HG02884 (cell line): ENCODE measurements around the gene PTPN14.
"Not testable (repeated sequence)": the region's sequence is repeated elsewhere in the genome, so short reads cannot be mapped to it uniquely, and the experiment has no call there.

ENCODE experiments used
- ATAC-seq: cut with Tn5 transposase; IDR thresholded peaks from one replicate; pipeline ENCODE4 v1.9.1; 2021; ENCODE audit warnings: mild to moderate bottlenecking, moderate library complexity; ENCODE audit not compliant: unreplicated experiment

The PTPN14 gene

GRCh38 chr1:214513394-214513793 lies 38.0 kb downstream of the PTPN14 start:
- no peak for ATAC-seq

- no peak for ATAC-seq
Observed at GRCh38 chr1:214511639-214511998, 39.8 kb downstream of the PTPN14 start.

GRCh38 chr1:214510914-214511638 lies 40.3 kb downstream of the PTPN14 start:
- ATAC-seq: no peak

GRCh38 chr1:214510477-214510876 lies 40.9 kb downstream of the PTPN14 start:
- no peak for ATAC-seq

DNA sequence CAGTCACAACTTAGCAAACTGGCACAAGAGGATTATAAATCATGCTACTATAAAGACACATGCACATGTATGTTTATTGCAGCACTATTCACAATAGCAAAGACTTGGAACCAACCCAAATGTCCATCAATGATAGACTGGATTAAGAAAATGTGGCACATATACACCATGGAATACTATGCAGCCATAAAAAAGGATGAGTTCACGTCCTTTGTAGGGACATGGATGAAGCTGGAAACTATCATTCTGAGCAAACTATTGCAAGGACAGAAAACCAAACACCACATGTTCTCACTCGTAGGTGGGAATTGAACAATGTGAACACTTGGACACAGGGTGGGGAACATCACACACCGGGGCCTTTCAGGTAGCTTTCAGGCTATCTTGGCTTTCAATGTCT lies 41.8 kb downstream of the PTPN14 start:
- not testable (repeated sequence) for ATAC-seq

GRCh38 chr1:214506972-214507431 lies 44.4 kb downstream of the PTPN14 start:
- no peak for ATAC-seq

GRCh38 chr1:214505134-214505533 lies 46.3 kb downstream of the PTPN14 start:
- no peak for ATAC-seq

GRCh38 chr1:214504330-214504729 lies 47.1 kb downstream of the PTPN14 start:
- no peak for ATAC-seq

DNA sequence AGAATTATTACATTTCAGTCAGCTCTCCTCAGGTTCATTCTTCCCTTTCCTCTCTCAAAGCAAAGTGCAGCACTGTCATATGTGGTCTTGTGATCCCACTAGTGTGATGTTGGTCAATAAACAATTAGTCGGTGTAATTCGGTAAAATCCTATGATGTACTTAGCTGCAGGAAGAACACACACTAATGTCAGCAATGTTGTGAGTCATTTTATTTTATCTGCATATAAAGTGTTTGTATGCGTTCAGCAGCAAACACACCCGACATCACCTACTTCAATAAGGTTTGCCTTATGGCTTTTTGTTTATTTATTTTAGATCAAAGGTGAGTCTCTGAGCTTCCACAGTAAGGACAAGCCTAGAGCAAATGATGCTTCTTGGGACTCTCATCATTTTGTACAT lies 47.8 kb downstream of the PTPN14 start:
- ATAC-seq: no peak

DNA sequence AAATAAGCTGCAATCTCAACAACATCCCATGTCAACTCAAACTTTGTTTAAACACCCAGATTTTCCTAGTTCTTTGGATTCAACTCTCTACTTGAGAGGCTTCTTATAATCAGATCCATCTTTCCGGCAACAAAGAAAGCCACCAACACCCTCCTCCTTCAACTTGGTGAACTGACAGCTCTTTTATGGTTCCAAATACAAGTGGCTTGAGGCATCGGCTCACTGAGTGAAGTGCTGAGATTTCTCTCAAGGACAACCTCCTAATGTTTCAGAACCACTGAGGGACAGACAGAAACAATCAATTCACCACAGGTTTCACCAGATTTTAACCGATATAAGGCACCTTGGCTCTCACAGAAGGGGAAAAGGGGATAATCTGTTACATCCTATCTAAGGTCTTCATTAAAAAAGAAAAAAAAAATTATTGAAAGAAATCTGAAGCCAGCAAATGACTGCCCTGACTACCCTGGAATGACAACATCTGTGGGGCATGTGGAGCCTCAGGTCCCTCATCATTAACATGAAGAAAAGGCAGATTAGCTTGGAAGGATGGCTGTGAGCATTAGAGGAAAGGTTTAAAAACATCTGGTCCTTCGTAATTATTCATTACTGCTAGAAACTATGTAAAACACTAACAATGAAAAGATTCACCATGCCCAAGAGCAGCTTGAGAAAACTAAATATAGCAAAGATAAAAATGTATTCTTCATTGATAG lies 50.9 kb downstream of the PTPN14 start:
- ATAC-seq: no peak

GRCh38 chr1:214499732-214500131 lies 51.7 kb downstream of the PTPN14 start:
- no peak for ATAC-seq

DNA sequence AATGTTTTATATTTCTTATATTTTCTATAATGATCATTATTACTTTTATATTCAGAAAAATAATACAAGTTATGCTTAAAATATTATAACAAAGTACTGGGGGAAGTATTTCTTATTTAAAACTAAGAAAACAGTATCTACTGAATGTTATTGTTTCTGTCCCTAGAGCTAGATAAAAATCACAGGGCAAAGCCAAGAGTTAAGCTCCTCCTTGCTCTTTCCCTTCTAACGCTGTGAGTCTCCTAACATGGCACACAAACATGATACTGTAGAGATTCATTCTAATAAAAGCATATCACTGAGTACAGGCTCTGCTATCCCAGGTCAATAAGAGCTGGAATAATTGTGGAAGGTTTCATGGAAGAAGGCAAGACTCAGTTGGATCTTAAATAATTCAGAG lies 53.4 kb downstream of the PTPN14 start:
- no peak for ATAC-seq

- ATAC-seq: no peak
Observed at GRCh38 chr1:214496126-214496525, 55.3 kb downstream of the PTPN14 start.

DNA sequence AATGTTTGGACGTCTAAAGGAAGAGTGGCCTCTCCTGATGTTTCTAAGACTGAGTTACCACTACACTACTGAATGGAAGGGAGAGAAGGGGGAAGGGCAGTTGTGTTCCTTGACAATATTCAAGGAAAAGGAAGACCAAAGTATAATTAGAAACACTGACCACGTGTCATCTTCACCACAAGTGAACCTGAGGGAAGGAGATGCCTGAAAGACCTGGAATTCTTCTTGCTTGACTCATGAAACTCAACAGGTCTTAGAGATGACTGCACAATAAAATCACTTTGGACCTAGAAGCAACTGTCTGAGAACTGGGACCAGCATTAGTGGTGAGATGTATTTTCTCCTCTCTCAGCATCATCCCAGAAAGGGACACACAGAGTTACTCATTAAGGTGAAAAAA lies 56.7 kb downstream of the PTPN14 start:
- no peak for ATAC-seq

DNA sequence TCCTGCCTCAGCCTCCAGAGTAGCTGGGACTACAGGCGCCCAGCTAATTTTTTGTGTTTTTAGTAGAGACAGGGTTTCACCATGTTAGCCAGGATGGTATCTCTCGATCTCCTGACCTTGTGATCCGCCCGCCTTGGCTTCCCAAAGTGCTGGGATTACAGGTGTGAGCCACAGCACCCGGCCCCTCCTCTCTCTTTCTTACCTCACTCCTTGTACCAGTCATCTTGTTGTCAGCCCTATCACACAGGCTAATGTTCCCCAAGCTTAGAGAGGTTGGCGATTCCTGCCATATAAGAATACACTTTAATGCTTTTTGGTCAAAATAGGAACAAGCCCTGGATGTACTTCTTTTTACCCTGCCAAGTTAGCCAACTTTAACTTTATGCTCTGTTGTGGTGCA lies 57.2 kb downstream of the PTPN14 start:
- ATAC-seq: not testable (repeated sequence)

GRCh38 chr1:214493126-214493796 lies 58.1 kb downstream of the PTPN14 start:
- ATAC-seq: no peak

- no peak for ATAC-seq
Observed at GRCh38 chr1:214492401-214493075, 58.9 kb downstream of the PTPN14 start.

DNA sequence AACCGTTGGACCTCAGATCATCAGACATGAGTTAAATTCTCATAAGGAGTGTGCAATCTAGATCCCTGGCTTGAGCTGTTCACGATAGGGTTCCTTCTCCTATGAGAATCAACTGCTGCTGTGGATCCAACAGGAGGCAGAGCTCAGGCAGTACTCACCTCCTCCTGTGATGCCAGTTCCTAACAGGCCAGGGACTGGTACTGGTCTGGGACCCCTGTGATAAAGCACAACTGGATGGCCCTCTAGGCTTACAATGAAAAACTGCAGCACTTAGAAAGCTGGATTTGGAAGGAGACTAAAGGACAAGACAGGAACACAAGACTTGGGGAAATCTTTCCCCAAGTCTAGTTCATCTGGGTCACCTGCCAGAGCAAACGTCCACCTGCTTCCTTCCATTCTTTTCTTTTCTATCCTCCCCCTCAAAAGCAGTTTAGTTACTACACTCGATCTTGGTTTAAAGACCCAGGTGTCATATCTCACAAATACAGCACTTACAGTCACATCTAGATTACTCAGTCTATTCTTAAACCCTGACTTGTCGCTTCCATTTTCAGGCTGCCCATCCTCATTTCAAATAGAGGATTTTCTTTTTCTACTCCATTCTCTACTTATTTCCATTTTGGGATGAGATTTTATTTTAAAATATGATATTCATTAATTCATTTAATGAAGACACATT lies 59.8 kb downstream of the PTPN14 start:
- no peak for ATAC-seq

DNA sequence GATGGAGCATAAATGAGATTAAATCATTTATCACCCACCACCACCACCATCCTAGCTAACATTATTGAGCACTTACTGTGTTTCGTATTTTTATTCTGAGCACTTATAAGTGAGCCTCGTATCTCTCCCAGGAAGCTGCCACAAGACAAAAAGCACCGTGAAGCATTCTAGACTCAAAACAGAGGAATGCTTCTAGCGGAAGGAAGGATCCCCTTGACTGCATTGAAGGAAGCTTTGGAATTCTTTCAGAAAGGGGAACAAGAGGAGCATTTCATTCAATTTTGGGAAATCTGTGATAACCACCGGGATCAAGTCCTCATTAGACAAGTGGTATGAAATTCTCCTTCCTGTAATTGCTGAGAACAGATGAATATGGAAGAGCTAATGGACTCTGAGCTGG lies 66.3 kb downstream of the PTPN14 start:
- no peak for ATAC-seq

DNA sequence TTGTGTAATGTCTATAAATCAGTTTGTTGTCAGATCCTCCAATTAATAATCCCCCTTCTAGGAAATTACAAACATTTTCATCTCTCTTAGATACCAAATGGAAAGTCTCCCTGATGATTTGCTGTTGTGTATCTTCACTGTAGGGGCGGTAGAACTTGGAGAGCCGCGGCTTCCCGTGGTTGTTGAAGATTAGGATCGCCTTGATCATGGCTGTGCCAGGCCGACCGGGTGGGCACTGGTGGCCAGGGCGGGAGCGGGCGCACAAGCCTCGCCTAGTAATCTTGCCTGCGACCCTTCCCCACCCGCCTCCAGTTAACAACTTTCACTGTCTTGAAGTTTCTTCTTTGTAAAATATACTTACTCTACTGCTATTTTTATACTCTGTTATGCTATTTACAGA lies 68.2 kb downstream of the PTPN14 start:
- ATAC-seq: not testable (repeated sequence)
